CMK (cell line): ENCODE measurements around the gene AGFG2.
"Not testable (repeated sequence)": the region's sequence is repeated elsewhere in the genome, so short reads cannot be mapped to it uniquely, and the experiment has no call there.

Experiments used
- DNase-seq: peaks from one replicate; pipeline ENCODE4 v3.0.0-alpha.2; 2010; ENCODE audit warnings: low read depth

The AGFG2 gene

DNA sequence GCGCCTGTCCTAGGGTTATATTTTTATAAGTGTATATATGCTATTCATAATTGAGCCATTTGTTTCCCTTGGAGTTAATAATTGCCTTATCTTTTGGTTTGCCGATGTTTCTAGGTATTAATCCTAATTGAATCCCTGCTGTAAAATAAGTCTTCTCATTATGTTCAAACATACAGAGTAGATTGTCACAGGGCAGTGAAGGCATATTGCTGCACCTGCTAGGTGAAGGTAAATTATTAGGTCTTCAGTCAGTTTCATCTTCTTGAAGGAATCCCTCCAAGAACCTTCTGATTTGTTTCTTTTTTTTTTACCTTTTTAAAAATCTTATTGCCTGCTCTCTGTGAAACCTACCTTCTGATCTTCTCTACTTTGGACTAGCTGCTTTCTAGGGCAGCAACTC, 17.9 kb upstream of the AGFG2 start:
- DNase-seq, result no peak

DNA sequence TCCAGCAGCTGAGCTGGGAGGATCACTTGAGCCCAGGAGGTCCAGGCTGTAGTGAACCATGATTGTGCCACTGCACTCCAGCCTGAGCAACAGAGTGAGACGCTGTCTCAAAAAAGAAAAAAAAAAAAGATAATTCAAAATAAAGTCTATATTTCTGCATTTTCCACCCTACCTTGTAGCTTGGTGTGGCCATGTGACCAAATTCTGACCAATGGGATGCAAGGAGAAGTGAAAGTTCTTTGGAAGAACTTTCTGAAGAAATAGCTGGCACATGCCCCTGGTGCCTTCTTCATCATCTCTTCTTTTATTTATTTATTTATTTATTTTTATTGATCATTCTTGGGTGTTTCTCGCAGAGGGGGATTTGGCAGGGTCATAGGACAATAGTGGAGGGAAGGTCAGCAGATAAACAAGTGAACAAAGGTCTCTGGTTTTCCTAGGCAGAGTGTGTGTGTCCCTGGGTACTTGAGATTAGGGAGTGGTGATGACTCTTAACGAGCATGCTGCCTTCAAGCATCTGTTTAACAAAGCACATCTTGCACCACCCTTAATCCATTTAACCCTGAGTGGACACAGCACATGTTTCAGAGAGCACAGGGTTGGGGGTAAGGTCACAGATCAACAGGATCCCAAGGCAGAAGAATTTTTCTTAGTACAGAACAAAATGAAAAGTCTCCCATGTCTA, 17.0 kb upstream of the AGFG2 start:
- not testable (repeated sequence) for DNase-seq

DNA sequence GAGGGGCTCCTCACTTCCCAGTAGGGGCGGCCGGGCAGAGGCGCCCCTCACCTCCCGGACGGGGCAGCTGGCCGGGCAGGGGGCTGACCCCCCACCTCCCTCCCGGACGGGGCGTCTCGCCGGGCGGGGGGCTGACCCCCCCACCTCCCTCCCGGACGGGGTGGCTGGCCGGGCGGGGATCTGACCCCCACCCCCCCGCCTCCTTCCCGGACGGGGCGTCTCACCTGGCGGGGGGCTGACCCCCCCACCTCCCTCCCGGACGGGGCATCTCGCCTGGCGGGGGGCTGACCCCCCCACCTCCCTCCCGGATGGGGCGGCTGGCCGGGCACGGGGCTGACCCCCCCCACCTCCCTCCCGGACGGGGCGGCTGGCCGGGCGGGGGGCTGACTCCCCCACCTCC, 15.8 kb upstream of the AGFG2 start:
- DNase-seq, result not testable (repeated sequence)

DNA sequence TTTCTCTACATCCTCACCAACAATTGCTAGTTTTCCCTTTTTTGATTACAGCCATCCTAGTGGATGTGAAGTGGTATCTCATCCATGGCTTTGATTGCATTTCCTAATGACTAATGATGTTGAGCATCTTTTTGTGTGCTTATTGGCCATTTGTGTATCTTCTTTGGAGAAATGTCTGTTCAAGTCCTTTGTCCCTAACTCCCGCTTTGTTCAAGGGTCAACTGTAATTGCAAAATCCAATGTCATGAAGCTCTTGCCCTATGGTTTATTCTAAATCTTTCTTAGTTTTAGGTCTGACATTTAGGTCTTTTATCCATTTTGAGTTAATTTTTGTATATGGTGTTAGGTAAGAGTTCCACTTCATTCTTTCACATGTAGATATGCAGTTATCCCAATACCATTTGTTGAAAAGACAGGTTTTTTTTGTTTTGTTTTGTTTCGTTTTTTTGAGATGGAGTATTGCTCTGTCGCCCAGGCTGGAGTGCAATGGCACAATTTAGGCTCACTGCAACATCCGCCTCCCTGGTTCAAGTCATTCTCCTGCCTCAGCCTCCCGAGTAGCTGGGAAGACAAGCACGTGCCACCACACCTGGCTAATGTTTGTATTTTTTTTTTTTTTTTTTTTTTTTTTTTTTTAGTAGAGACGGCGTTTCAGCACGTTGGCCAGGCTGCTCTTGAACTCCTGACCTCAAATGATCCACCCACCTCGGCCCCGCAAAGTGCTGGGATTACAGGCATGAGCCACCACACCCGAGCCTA, 10.7 kb upstream of the AGFG2 start:
- not testable (repeated sequence) for DNase-seq

DNA sequence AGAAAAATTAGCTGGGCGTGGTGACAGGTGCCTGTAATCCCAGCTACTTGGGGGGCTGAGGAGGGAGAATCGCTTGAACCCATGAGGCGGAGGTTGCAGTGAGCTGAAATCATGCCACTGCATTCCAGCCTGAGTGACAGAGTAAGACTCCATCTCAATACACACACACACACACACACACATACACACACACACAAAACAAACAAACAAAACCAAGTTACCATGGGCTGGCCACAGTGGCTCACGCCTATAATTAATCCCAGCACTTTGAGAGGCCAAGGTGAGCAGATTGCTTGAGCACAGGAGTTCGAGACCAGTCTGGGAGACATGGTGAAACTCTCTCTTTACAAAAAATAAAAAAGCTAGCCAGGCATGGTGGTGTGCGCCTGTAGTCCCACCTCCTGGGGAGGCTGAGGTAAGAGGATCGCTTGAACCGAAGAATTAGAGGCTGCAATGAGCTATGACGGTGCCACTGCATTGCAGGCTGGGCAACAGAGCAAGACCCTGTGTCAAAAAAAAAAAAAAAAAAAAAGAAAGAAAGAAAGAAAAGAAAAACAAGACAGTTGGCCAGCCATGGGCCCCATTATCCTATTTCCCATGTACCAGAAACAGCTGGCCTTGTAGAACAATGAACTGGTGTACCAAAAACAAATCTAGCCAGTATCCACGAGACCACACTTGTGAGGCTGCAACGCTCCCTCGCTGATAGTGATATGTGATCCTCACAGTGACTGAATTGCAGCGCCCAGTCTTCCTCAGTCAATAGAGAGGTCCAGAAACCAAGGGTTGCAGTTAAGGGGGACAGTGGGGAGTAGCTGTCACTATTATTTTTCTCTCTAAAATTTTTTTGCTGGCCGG, 6.6 kb upstream of the AGFG2 start:
- DNase-seq, result no peak

DNA sequence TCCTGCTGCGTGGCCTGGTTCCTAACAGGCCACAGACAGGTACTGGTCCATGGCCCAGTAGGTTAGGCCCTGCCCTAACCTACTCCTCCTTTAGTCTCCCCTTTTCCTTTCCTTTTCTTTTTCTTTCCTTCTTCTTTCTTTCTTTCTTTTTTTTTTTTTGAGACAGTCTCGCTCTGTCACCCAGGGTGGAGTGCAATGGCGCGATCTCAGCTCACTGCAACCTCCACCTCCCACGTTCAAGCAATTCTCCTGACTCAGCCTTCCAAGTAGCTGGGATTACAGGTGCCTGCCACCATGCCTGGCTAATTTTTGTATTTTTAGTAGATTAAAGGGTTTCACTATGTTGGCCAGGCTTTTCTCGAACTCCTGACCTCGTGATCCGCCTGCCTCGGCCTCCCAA, 3.0 kb upstream of the AGFG2 start:
- DNase-seq, result not testable (repeated sequence)

DNA sequence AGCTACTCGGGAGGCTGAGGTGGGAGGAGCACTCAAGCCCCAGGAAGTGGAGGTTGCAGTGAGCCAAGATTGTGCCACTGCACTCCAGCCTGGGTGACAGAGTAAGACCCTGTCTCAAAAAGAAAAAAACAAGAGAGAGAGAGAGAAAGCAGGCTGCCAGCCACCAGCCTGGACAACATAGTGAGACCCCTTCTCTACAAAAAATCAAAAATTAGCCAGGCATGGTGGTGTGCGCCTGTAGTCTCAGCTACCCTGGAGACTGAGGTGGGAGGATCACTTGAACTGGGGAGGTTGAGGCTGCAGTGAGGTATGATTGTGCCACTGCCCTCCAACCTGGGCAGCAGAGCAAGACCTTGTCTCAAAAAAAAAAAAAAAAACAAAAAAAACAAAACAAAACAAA, 2.3 kb upstream of the AGFG2 start:
- not testable (repeated sequence) for DNase-seq

DNA sequence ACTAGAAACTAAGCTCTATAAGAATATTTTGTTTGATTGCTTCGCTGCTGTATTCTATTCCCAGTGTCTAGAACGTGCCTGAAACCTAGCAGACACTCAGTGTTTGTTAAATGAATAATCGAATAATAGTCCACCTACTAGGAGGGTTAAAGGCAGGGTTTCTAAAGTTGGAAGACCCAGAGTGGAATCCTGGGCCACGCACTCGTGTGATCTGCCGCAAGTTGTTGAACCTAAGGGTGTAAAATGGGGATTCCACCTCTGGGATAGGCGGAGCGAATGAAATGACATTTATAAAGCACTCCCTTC, 702 bp upstream of the AGFG2 start:
- no peak for DNase-seq

DNA sequence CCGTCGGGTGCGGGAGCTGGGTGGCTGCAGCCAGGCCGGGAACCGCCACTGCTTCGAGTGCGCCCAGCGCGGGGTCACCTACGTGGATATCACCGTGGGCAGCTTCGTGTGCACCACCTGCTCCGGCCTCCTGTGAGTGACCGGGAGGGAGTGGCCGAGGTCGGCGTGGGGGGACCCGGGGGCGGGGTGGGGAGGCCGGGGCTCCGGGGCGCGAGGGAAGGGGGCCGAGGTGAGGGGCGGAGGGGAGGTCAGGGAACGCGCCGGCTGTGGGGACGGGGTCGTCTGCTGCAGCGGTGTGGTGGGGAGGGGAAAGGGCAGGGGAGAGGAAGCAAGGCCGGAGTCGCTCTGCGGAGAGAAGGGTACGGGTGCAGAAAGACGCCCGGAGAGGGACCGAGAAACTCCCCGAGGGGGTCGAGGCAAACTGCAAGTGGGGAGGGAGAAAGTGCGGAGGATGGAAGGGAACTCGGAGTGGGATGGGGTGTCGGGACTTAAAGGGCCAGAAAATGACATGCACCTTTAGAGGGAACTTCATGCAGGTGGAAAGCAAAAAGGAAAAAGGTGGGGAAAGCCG, 518 bp downstream of the AGFG2 start:
- DNase-seq, result no peak

DNA sequence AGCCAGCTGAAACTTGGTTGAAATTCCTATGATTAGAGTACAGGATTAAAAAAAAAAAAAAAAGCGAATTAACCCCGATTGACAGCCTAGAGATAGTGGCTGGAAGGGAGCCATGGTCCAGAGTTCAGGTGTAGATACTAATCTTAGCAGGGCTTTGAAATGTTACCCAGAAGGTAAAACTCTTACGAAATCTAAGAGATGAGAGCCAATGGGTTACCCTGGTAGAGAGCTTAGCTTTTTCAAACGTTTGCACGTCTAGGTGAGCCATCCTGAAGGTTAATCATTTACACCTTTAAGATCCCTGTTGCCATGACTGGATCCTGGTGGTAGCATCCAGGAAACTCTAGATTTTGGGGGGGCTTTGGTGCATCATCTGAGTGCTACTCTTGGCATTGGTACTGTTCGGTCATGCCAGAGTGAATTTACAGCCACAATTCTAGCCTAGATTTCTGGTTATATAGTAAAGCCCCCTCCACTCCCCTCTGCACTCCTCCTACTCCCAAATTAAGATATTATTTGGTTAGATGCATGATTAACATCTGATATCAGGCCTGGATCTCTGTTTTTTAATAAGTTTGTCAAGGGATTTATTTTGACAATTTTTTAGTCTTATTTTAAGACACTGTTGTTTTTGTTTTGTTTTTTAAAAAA, 1.2 kb downstream of the AGFG2 start:
- DNase-seq, result no peak

DNA sequence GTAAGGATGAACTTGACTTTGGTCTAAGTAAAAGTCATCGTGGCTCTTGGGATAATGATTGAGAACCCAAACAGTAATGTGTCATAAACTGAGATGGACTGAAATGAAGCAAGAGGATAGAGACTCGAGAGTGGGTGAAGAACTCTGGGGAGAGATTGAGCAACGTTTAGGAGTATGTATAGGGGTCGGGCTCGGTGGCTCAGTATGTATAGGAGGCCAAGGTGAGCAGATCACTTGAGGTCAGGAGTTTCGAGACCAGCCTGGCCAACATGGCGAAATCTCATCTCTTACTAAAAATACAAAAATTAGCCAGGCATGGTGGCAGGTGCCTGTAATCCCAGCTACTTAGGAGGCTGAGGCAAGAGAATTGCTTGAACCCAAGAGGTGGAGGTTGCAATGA, 2.3 kb downstream of the AGFG2 start:
- not testable (repeated sequence) for DNase-seq

DNA sequence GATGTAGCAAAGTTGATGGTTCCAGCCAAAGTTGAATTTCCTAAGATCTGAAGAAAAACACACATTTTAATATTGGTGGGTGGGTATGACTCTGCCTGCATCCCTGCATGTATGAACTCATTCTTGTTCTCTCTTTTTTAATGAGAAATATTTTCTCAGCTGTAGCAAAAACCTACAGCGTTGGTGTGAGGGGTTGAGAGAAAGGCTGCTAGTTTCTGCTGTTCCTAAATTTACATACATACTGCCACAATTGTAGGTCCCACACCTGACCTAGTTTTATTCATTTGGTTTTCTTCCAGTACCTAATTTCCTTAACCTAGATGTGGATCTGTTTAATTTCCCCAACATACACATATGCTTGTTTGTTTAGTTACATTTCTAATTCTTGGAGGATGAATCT, 4.6 kb downstream of the AGFG2 start:
- no peak for DNase-seq

DNA sequence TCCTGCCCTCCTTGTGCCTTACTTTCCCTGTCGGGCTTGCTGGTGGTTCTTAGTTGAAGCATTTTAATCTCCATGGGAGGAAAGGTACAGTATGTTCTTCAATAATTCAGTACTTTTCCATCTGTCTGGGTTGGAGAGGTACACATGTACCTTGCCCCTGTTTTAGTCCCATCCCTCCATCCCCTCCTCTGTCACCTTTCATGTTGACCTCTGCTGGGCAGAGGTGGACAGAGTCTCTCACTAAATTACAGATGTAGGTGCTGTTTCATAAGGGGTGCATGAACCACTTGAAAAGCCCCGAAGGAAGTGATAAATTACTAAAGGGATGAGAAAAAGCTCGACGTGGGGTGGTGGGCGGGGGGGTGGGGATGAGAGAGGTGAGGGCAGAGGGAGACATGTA, 5.4 kb downstream of the AGFG2 start:
- DNase-seq, result no peak

DNA sequence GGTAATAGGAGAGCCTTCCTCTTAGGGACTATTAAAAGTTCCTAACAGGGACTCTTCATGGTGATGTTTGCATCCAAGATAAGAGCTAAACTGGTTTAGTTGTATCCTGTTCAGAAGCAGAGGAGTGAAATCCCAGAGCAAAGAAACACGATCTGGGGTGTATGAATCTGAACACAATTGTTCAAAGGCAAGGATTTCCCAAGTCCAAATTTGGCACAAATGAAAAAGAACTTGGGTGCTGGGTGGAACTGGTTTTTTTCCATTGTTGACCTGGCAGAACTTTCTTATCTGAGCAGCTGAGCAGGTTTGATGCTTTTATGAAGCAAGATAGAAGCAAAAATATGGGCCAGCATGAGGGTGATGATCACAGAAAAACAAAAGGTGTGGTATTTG, 6.0 kb downstream of the AGFG2 start:
- DNase-seq, result no peak

DNA sequence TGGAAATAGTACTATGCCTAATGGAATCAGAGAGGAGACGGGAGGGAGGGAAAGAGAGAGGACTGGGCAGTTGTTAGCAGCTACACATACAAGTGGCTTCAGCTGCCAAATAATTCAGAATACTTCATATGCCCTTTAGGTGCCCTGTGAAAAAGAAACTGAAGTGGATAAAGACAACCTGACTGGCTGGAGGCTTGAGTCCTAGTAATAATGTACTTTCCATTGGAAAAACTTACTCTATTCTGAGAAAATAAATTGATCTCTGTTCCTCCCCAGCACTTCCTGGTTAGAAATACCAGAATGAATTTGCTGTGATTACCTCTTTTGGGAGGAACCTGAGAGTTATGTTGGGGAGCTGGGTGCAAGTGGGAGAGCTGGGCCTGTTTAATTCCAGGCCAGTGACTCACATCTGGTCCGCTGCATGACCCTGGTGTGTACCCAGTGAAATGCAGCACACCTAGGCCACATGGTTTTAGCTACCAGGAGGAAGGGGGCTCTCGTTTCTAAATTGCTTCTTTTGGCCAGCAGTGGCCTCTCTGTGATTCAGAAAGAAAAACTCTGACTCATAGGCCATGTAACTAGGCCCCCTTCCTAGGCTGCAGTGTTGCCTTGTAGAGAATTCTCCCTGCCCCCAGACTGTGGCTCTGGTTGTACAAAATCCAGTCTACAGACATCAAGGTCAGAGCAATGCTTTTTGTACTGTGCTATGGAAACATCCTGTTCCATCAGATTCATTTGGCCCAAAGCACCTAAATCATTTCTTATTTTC, 6.5 kb downstream of the AGFG2 start:
- DNase-seq, result no peak

DNA sequence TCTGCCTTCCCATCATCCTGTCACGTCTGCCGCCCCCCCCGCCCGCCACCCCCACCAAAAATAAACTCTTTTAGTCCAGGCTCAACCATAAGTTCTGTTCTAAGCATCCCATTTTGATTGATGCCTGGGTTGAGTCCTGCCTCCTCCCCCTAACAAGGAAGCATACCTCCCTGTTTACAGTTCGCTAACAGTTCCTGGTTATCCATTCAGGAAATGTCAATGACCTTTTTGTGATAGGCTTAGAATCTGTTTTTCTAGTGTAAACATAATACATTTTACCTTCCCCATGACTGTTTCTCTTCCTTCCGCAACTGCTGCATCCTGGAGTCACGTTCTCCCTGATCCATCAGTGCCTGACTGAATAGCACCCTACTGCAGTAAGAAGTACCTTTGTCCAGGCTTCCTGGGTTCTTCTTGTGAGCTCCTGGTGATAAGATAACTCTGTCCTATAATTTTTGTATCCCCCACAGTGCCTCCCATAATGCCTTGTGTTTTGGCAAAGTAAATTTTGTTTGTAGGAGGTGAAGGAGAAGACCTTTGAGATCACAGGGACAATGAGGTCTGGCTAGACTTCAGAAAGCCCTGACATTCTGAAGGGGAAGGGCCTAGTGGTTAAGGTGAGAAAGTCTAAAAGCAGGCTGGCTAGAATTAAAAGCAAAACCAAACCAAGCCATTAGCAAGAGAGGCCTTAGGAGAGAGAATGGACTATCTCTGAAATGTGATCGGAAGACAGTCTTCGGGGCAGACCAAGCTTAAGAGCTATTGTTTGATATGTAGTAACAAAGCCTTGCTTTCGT, 7.3 kb downstream of the AGFG2 start:
- DNase-seq, result no peak

DNA sequence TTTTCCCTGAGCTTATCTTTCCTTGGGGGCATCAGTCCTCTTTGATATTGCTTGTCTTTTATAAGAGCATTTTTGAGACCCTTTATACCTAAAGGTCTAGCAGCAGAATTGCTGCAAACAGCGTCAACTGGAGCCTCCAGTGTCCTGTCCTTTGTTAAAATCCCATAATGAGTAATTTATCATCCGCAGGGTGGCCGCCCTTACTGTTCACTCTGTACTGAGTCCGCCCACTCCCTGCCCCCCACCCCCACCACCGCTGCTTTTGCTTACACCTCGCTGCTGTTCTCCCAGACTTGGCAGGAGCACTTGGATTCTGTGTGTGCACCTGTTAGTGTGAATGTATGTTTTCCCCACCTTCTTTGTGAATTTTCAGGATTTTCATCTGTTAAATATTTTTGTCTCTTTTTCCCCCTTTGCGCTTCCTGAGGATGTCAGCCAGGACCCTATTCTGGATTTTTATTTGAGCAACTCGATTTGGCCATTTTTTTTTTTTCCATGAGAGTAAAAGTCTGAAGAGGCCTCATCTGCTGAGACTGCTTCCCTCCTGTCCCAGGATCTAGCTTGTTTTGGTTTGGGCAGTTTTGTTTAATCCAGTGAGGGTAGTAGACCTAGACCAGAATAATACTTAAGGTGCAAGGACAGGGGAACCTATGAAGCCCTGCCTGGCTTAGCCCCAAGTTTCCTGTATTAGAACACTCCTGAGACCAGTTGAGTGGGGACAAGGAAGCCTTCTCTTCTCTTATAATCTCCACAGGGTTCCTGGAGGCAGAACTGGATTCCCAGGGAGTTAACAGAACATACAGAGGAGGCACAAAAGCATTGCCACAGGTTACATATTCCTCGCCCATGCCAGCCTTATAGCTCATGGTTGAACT, 8.2 kb downstream of the AGFG2 start:
- DNase-seq, result no peak

DNA sequence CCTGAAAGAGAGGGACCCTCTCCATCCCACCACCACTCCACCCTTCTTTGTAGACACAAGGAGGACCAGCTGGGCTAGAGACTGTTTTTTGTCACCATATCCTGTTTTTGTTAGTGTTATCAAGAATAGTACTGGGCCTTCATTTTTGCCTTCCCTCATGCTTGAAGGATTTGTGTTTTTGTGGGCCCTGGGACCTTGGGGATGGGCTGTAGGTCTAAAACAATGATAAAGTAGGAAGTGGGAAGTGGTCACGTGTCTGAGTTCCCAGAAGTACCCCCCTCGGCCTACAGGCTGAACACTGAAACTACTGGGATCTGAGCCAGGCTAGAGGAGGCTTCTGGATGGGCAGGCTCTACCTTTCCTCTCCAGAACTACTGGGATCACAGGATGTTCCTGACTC, 8.9 kb downstream of the AGFG2 start:
- no peak for DNase-seq

DNA sequence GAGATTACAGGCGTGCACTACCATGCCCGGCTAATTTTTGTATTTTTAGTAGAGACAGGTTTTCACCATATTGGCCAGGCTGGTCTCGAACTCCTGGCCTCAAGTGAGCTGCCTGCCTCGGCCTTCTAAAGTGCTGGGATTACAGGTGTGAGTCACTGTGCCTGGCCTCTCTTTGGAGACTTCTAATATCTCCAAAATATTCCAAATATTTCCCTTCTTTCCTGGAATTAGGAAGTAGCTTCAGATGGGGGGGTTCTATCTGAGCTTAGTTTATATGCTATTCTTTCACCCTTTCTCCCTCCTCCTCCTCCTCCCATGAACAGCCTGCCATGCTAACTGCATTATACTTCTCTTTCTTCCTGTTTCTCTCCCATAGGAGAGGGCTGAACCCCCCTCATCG, 9.4 kb downstream of the AGFG2 start:
- not testable (repeated sequence) for DNase-seq

DNA sequence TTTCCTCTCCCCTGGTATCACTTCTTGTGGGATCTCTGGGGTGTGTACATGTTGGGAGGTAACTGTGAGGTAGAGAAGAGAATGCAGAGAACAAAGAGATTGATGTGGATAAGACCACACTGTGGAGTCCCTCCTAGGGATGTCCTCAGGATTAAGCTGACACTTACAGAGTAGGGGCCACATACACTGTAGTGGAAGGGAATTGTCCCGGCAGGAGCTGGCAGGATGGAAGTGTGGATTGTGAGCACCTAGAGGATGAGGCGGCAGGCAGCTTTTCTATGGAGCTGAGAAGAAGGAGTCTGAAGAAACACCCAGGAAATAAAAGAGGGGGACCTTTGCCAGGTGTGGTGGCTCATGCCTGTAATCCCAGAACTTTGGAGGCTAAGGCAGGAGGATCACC, 13.5 kb downstream of the AGFG2 start:
- no peak for DNase-seq
